Activated naive CD4-positive, alpha-beta T cell treated with anti-CD3 and anti-CD28 coated beads, Interleukin-2, amount 50 U/mL, for 16 hours (primary cell): ENCODE measurements around the gene MTA1.

Source experiments
- DNase-seq: peaks from one replicate; pipeline ENCODE4 v3.0.0-alpha.2; 2020

The MTA1 gene

DNA sequence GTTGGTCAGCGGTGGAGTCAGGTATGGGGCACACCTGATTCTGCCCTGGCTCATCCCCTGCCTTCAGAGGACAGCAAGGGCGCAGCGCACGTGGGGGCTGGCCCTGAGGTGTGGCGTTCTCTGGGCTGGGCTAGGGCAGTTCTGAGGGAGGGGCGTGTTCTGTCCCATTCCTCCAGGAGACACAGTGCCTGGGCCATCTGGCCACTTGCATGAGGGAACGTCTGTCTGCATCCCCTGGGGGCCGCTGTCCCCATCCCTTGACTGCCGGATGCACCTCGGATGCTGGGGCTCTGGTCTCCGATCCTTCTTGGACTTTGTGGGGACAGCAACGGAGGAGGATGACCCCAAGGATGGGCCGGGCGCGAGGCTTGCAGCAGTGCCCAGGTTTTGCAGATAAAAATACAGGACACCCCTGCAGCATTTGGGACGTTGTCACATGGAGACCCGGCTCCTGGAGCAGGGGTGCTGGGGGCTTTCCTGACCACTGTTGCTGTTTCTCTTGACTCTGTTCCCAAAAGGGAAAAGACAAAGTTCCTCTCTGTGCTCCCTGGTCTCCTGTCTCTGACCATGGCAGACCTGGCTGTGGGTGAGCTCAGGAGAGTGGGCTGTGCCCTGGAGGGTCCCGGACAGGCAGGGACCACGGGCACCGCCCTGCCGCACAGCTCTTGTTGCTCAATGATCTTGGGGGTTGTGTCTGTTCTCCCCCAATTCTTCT is 6.9 kb downstream of the MTA1 start:
- DNase-seq = no peak

DNA sequence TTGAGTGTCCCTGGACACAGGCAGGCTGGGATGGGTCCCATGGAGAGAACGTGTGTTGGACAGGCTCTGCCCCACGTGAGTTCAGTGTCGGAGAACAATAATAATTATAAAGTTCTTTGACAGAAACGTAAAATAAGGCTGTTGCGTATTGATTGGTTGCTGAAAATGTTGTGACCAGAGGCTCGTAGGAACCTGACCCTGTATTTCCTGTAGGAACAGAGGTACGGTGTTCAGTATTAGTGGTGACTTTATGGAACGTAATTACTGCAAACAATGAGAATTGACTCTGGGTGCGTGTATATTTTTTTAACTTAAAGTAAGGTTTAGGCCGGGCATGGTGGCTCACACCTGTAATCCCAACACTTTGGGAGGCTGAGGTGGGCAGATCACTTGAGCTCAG is 7.8 kb downstream of the MTA1 start:
- DNase-seq = no peak

DNA sequence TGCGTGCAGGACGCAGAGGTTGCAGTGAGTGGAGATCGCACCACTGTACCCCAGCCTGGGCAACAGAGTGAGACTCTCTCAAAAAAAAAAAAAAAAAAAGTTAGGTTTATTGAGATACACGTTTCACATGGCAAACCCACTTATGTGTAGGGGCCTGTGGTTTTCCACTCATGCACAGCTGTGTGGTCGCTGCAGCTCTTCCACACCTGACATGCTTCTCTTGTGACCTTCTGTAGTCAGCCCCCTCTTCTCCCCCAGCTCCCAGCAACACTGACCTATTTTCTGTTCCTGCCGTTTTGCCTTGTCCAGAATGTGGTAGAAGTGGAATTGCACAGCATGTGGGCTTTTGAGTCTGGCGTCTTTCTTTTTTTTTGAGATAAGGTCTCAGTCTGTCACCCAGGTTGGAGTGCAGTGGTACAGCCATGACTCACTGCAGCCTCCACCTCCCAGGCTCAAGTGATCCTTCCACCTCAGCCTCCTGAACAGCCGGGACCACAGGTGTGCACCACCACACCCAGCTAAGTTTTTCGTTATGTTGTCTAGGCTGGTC is 8.4 kb downstream of the MTA1 start:
- DNase-seq = no peak

- DNase-seq = no peak
Observed at GRCh38 chr14:105430042-105430441, 10.4 kb downstream of the MTA1 start.

DNA sequence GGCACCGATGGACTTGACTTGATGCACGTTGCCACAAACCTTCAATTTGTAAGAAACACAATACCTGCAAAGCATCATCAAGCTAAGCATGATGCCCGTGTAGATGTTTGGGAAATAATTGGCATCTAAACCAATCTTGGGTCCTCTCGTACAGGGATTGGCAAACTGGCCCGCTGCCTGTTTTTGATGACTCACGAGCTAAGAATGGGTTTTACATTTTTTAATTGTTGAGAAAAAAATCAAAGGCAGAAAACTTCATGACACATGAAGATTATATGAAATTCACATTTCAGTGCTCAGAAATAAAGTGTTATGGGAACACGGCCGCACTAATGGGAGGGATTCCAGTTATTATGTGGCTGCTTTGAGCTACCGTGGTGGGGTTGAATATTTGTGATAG is 10.9 kb downstream of the MTA1 start:
- no peak for DNase-seq

GRCh38 chr14:105431256-105431655 is 11.6 kb downstream of the MTA1 start:
- DNase-seq = no peak

DNA sequence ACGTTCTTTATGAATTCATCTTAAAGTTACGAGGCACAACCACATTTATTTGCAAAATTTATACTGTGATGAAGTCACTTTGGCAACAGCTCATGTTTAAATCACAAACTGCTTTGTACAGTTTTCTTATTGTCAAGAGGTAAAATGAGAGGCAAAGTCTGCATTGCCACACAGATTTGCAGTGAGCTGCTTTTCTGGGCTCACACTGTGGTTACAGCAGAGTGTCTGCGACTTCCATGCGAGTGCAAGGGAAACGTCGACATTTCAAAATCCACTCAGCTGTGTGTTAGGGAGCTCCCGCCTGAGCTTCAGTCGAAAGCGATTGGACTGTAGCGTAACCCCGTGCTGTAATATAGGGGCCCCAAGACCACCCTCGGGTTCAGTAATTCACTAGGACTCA is 13.0 kb downstream of the MTA1 start:
- DNase-seq = no peak

GRCh38 chr14:105433161-105433605 is 13.6 kb downstream of the MTA1 start:
- DNase-seq = no peak

- DNase-seq = no peak
Observed at GRCh38 chr14:105436402-105436801, 16.8 kb downstream of the MTA1 start.

- DNase-seq = no peak
Observed at GRCh38 chr14:105436891-105437722, 17.5 kb downstream of the MTA1 start.

- no peak for DNase-seq
Observed at GRCh38 chr14:105437723-105438500, 18.3 kb downstream of the MTA1 start.

DNA sequence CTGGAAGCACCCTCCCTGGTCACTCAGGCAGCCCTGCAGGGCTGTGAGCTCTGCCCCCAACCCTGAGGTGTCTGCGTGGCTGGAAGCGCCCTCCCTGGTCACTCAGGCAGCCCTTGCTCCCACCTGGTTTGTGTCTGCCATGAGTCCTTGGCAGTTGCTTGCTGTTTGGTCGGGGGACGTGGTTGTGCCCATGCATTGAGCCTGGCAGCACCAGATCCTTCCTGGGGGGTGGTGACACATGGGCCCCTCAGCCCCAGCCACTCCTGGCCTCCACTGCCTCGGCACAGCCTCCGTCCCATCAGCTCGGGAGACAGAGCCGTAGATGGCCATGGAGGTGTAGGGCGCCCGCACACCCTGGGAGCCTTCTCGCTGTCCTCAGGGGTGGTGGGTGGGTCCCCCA is 19.6 kb downstream of the MTA1 start:
- no peak for DNase-seq

DNA sequence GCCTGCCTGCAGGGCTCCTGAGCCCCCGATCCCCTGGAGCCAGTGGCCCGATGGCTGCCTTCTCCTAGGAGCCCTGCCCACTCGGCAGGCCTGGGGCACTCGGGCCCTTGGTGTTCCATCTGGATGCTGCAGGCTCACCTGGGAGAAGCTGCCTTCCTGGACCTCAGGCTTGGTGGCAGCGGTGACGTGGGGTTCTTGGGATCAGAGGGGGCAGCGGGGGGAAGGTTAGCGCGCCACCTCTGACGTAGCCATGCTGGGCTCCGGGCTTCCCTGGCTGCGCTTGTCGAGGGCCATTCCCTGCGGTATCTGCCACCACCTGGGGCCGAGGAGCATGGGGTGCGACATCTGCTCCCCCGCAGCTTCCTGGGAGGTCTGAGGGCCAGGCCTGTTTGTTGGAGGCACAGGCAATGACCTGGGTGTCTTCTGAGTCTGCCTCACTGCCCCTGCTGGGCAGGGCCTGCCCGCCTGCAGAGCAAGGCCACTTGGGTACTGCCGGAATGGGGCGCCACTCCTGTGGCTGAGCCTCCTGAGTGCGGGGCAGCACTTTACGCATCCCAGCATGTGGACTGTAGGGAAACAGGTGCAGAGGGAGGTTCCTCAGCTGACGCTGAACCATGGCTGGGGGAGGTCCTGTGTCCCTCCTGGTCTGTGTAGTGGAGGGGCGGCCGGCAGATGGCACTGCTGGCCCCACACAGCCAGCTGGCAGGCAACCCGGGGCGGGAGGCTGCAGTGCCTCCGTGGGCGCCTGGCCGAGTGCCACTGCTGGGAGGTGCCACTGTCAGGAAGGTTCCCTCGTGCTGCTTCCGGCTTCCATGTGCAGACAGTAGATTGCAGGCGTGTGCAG is 20.3 kb downstream of the MTA1 start:
- no peak for DNase-seq

DNA sequence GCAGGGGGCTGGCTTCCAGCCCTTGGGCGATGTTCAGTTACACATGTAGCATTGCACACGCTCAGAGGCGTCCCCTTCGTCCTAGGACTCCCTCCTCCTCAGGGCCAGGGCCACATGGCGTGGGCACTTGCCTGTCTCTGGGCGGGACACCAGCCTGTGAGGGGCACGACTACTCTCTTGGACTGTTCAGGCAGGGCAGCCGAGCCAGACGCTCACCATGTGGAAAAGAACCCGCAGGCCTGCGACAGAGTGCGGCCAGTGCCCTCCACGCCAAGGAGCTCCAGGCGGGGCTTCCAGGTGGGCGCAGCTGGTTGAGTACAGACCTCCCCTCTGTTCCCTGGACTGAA is 20.9 kb downstream of the MTA1 start:
- no peak for DNase-seq

GRCh38 chr14:105440992-105441391 is 21.4 kb downstream of the MTA1 start:
- no peak for DNase-seq

DNA sequence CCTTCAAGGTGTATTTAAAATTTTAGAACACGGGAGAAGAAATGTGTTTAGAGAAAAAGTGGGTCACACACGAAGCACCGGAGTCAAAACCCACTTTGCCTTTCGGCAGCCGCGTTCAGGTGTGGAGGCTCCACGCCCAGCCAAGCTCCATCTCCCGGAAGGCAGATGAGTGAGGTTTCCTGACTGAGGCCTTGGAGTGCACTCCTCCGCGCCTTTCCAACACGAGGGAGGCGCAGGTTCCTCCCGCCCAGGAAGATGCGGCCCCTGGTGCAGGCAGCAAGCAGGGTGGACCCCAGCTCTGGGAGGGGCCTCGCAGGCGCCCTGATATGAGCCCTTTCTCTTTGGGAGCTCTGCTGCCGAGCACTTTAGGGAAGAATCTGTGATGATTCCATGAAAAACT is 22.5 kb downstream of the MTA1 start:
- DNase-seq = no peak

- DNase-seq = no peak
Observed at GRCh38 chr14:105442834-105443233, 23.2 kb downstream of the MTA1 start.

GRCh38 chr14:105444859-105445258 is 25.2 kb downstream of the MTA1 start:
- DNase-seq = no peak

DNA sequence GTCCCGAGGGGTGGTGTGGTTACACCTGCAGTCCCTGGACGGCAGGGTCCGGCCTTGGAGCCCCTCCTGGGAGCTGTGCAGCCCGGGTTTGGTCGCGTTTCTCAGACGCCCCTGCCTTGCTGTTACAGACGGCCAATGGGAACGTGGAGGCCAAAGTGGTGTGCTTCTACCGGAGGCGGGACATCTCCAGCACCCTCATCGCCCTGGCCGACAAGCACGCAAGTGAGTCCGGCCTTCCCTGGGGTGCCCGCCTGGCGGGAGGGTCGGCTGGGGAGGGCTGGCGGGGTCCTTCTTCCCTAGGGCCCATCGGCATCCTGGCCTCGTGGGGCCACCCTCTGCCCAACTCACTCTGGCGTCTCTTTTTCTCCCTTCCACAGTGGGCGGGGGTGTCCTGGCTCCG is 25.7 kb downstream of the MTA1 start:
- no peak for DNase-seq

- no peak for DNase-seq
Observed at GRCh38 chr14:105445901-105446845, 26.5 kb downstream of the MTA1 start.

GRCh38 chr14:105446971-105447370 is 27.3 kb downstream of the MTA1 start:
- DNase-seq = no peak
